Hepatocyte (in vitro differentiated cells): Measurements from ENCODE around the gene FOS. TPM values are rescaled to one million over a fixed set of nuclear protein-coding genes. Genes with fewer than 3 reads are reported as not detected.

Experiments
- DNase-seq: peaks from one replicate; pipeline ENCODE4 v3.0.0-alpha.2; 2016; ENCODE audit warnings: low spot score
- H2AFZ ChIP-seq: fragments of 200-600 bp; sonication (generic); 2 replicates; pipeline ENCODE4 v1.6.0; 2016; ENCODE audit warnings: antibody characterized with exemption, mild to moderate bottlenecking
- H3K27ac ChIP-seq: fragments of 200-600 bp; sonication (generic); 2 replicates; pipeline ENCODE4 v1.5.1; 2016; ENCODE audit warnings: mild to moderate bottlenecking
- H3K27me3 ChIP-seq: fragments of 200-600 bp; sonication (generic); 2 replicates; pipeline ENCODE4 v1.6.1; 2016
- H3K36me3 ChIP-seq: fragments of 200-600 bp; sonication (generic); replicated peaks from 2 replicates; pipeline ENCODE4 v1.5.1; 2016; ENCODE audit warnings: low read depth; ENCODE audit not compliant: insufficient read depth
- H3K4me1 ChIP-seq: fragments of 200-600 bp; sonication (generic); 2 replicates; pipeline ENCODE4 v1.5.1; 2016; ENCODE audit warnings: mild to moderate bottlenecking, moderate library complexity; ENCODE audit not compliant: insufficient read depth
- H3K4me2 ChIP-seq: fragments of 200-600 bp; sonication (generic); 2 replicates; pipeline ENCODE4 v1.6.0; 2016
- H3K4me3 ChIP-seq: fragments of 200-600 bp; sonication (generic); 2 replicates; pipeline ENCODE4 v1.5.1; 2016; ENCODE audit warnings: mild to moderate bottlenecking
- H3K79me2 ChIP-seq: fragments of 200-600 bp; sonication (generic); 2 replicates; pipeline ENCODE4 v1.6.0; 2017; ENCODE audit warnings: mild to moderate bottlenecking
- H3K9me2 ChIP-seq: fragments of 200-600 bp; sonication (generic); replicated peaks from 2 replicates; pipeline ENCODE4 v1.6.0; 2017; ENCODE audit warnings: mild to moderate bottlenecking; ENCODE audit not compliant: insufficient read depth
- H3K9me3 ChIP-seq: fragments of 200-600 bp; sonication (generic); 2 replicates; pipeline ENCODE4 v1.5.1; 2016; ENCODE audit warnings: low read depth, mild to moderate bottlenecking
- H4K20me1 ChIP-seq: fragments of 200-600 bp; sonication (generic); 2 replicates; pipeline ENCODE4 v1.6.0; 2016; ENCODE audit warnings: mild to moderate bottlenecking; ENCODE audit not compliant: insufficient read depth, poor library complexity, severe bottlenecking
- EZH2 ChIP-seq: fragments of 200-600 bp; sonication (generic); IDR thresholded peaks from 2 replicates; pipeline ENCODE4 v1.6.1; 2016; ENCODE audit warnings: antibody characterized with exemption, mild to moderate bottlenecking, borderline replicate concordance
- EZH2phosphoT487 ChIP-seq: fragments of 200-600 bp; sonication (generic); IDR thresholded peaks from one replicate; pipeline ENCODE4 v1.6.1; 2018; ENCODE audit warnings: antibody characterized with exemption, mild to moderate bottlenecking, low read depth, moderate library complexity; ENCODE audit not compliant: unreplicated experiment, severe bottlenecking
- WGBS: methylation state at CpG from one replicate; pipeline ENCODE4 v1.1.6; 2016; ENCODE audit warnings: low lambda C conversion rate; ENCODE audit errors: missing lambda C conversion rate; 5-methylcytosine and 5-hydroxymethylcytosine counted together
- polyA plus RNA-seq: library from polyadenylated mRNA; unstranded; fragments of >200 nt; fragmentation: Nextera tagmentation; extraction: Ambion mirVana; gene quantifications from 2 replicates; pipeline ENCODE4 v1.2.1, GENCODE V29; 2016
- total RNA-seq: library from RNA; depleted of rRNA; stranded (reverse); fragments of >200 nt; gene quantifications from 2 replicates; pipeline ENCODE4 v1.2.3, GENCODE V29; 2014
- TF ChIP-seq, protein P1 (sequence below): fragments of 200-600 bp; sonication (generic); IDR thresholded peaks from 2 replicates; pipeline ENCODE4 v1.5.1; 2016; ENCODE audit warnings: antibody characterized with exemption, mild to moderate bottlenecking; ENCODE audit not compliant: poor library complexity

The FOS gene
- total and polyA plus RNA-seq, 2 experiments from 2014 or later = 865 to 935 TPM

DNA sequence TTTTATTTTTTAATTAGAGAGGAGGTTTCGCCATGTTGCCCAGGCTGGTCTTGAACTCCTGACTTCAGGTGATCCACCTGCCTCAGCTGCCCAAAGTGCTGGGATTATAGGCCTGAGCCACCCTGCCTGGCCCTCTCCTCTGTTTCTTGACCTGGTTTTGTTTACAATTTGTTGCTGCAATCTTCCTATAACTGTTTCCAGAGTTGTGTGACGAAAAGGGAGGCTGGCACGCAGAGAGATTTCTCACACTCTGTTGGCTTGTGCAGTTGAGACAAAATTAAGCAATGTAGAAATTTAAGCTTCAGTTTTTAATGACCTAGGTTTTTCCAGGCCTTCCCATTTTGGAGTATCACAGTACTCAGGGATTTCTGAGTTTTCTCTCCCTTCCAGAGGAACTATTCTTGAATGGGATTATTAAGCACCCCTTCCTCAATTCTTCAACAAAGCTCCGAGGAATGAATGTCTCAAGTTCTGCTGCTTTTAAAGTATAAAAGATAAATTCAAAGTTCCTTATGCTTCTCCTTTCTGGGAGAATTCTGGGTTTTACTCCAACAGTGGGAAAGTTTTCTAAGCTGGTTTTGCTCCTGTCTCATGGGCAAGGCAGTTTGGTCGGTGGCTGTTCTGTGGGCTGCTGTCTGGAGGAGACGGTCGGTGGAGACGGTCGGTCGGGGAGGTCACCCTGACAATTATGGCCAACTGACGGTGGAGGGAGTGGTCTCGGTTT is 20.4 kb upstream of the FOS start:
- TF ChIP-seq EZH2 = no peak
- TF ChIP-seq, protein P1, sequence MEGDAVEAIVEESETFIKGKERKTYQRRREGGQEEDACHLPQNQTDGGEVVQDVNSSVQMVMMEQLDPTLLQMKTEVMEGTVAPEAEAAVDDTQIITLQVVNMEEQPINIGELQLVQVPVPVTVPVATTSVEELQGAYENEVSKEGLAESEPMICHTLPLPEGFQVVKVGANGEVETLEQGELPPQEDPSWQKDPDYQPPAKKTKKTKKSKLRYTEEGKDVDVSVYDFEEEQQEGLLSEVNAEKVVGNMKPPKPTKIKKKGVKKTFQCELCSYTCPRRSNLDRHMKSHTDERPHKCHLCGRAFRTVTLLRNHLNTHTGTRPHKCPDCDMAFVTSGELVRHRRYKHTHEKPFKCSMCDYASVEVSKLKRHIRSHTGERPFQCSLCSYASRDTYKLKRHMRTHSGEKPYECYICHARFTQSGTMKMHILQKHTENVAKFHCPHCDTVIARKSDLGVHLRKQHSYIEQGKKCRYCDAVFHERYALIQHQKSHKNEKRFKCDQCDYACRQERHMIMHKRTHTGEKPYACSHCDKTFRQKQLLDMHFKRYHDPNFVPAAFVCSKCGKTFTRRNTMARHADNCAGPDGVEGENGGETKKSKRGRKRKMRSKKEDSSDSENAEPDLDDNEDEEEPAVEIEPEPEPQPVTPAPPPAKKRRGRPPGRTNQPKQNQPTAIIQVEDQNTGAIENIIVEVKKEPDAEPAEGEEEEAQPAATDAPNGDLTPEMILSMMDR = no peak
- no peak for TF ChIP-seq EZH2phosphoT487
- no peaks in the 10 kb centered on the region for H3K9me2 ChIP-seq
- H3K36me3 ChIP-seq = no peaks in the 10 kb centered on the region
- peak; percentile 59 for DNase-seq
- peak overlapping the region; percentile 69 for H3K4me2 ChIP-seq
- H3K4me1 ChIP-seq = peaks cover 41% of the 10 kb centered on the region
- no peaks in the 10 kb centered on the region for H3K9me3 ChIP-seq
- H2AFZ ChIP-seq = peak overlapping the region; percentile 2
- H3K27me3 ChIP-seq = no peaks in the 10 kb centered on the region
- WGBS = 19% methylated on average over 12 of the region's 12 CpGs
- H4K20me1 ChIP-seq = no peaks in the 10 kb centered on the region
- H3K27ac ChIP-seq = peak overlapping the region; percentile 99
- no peak overlapping the region for H3K4me3 ChIP-seq
- no peaks in the 10 kb centered on the region for H3K79me2 ChIP-seq

DNA sequence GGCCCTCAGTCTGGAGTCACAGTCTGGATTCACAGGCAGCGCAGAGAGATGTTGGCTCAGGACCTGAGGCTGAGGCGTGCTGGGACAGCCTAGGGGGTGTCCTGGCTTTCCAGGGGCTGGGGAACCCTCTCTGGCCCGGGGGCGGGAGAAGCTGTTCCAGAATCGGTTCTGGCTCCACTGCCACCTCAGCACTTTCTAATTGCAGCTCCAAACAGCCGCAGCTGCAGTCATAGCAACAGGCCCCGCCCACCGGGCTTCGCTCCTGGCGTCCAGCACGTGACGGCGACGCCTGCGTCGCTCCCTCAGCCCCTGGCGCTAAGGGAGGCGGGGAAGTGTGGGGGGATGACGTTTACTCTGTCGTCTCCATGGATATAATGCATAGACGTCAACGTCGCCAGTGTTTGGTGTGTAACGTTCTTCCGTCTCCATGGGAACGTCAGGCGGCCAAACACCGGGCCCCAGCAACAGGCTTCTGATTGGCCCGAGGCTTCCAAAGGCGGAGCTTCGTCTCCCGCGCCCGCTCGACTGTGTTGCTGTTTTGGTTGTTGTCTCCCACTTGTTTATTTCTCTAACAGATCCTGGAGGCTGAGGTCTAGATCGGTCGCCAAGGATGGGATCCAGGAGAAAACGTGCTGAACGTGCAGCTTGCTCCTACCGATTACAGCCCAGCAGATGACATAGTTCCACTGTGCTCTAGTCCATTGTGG is 19.7 kb upstream of the FOS start:
- H3K4me3 ChIP-seq = no peak overlapping the region
- H3K36me3 ChIP-seq = no peaks in the 10 kb centered on the region
- no peaks in the 10 kb centered on the region for H3K9me3 ChIP-seq
- H4K20me1 ChIP-seq = no peaks in the 10 kb centered on the region
- DNase-seq = peak; percentile 100
- TF ChIP-seq EZH2 = no peak
- TF ChIP-seq EZH2phosphoT487 = no peak
- TF ChIP-seq, protein P1 = no peak
- H3K27ac ChIP-seq = peak overlapping the region; percentile 99
- no peaks in the 10 kb centered on the region for H3K27me3 ChIP-seq
- peak overlapping the region; percentile 9 for H2AFZ ChIP-seq
- H3K4me2 ChIP-seq = peak overlapping the region; percentile 69
- H3K79me2 ChIP-seq = no peaks in the 10 kb centered on the region
- H3K4me1 ChIP-seq = peaks cover 41% of the 10 kb centered on the region
- WGBS = under 1% methylated on average over 32 of the region's 40 CpGs
- H3K9me2 ChIP-seq = no peaks in the 10 kb centered on the region

DNA sequence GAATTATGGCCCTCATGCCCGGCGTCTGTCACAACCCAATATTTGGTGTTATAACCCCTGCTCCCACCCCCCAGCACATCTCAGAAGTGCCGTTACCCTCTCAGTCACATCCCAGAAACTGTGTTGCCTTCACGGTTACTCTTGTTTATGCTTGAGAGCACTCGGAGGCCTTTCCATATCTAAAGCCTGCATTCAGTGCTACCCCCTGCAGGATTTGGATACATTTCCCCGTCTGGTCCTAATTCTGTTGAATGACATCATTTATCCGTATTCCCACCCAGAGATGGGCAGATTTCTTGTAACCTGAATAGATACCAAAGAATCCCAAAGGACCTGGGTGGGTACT is 19.1 kb upstream of the FOS start:
- Histone ChIP-seq H3K79me2 (no peaks in the 10 kb centered on the region), H3K4me2 (peak overlapping the region; percentile 69), H2AFZ (peak overlapping the region; percentile 9), H3K27me3 (no peaks in the 10 kb centered on the region), H3K27ac (peak overlapping the region; percentile 94), H3K9me3 (no peaks in the 10 kb centered on the region), H3K4me1 (peaks cover 35% of the 10 kb centered on the region), H3K4me3 (no peak overlapping the region), H4K20me1 (no peaks in the 10 kb centered on the region), H3K9me2 (no peaks in the 10 kb centered on the region), H3K36me3 (no peaks in the 10 kb centered on the region)
- DNase-seq = peak; percentile 62
- TF ChIP-seq, protein P1 = peak; percentile 29
- TF ChIP-seq EZH2 = no peak
- WGBS = 6% methylated on average over 7 of the region's 7 CpGs
